HG02938 (cell line): ENCODE results near the gene TMEM79.

Experiments
- ATAC-seq: cut with Tn5 transposase; IDR thresholded peaks from one replicate; pipeline ENCODE4 v1.9.1; 2021; ENCODE audit warnings: mild to moderate bottlenecking, moderate library complexity; ENCODE audit not compliant: unreplicated experiment

Gene TMEM79, protein sequence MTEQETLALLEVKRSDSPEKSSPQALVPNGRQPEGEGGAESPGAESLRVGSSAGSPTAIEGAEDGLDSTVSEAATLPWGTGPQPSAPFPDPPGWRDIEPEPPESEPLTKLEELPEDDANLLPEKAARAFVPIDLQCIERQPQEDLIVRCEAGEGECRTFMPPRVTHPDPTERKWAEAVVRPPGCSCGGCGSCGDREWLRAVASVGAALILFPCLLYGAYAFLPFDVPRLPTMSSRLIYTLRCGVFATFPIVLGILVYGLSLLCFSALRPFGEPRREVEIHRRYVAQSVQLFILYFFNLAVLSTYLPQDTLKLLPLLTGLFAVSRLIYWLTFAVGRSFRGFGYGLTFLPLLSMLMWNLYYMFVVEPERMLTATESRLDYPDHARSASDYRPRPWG

DNA sequence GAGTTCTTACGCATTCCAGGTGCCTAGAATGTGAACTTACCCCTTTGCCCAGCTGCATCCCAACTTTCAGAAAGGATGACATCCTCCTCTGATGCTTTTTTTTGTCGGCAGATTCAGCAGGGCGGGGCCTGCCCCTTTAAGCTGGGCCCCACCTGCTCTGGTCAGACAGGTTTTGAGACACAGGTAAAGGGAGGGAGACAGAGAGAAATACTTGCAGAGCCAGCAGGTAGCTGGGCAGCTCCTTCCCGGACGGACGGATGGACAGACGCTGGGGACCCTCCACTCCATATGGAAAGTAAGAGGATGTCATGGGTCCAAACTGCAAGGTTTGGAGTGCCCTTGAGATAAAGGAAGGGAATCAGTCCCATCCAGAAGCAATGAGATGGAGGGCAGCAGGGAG lies at the start of gene TMEM79:
TSS of gene TMEM79 (plus strand) at position 214 of the 400 bp plus-strand sequence. CDS start 902 bp downstream, outside the sequence.
- no peak for ATAC-seq

DNA sequence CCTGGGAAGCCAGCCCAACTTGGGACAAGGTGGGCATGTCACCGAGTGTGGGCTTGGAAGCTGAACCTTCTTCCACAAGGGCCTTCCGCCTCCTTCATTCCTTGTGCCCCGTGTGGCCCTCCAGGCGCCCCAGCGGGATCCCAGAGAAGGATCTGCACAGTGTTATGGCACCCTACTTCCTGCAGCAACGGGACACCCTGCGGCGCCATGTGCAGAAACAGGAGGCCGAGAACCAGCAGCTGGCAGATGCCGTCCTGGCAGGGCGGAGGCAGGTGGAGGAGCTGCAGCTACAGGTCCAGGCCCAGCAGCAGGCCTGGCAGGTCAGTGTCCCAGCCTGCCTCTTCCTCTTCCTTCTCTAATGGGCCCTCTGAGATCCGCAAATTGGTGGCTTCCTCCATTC lies 48.0 kb upstream of the TMEM79 start:
- no peak for ATAC-seq

DNA sequence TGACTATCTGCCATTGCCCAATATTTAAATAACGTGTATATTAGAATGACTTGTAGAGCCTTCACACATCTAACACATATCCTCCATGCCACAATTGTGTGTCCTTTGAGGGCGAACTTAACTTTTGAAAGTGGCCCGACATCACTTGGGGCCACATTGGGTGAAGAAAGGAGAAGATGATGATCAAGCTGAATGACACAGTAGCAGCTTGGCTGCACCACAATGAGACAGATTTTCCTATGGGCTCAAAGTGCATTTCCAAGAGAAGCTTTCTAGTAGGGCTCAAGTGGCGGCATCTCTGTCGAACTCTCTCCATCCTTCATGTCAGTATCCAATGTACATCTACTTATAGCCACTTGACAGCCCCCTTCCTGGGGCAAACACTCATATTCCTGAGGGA lies 45.9 kb upstream of the TMEM79 start:
- ATAC-seq: no peak

DNA sequence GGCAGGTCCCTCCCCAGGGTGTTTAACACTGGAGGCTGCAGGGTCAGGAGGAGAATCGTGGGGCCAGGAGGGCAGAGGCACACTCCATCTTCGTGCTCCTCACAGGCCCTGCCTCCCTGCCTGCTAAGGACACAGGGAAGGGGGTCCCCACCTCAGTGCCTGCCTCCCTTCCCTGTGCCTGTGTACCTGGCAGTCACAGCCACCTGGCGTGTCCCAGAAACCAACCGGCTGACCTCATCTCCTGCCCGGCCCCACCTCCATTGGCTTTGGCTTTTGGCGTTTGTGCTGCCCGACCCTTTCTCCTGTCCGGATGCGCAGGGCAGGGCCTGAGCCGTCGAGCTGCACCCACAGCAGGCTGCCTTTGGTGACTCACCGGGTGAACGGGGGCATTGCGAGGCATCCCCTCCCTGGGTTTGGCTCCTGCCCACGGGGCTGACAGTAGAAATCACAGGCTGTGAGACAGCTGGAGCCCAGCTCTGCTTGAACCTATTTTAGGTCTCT lies 42.8 kb upstream of the TMEM79 start:
- no peak for ATAC-seq

GRCh38 chr1:156241926-156242325 lies 42.2 kb upstream of the TMEM79 start, which contains the start of gene BGLAP:
Gene BGLAP, plus strand, starts transcription at chr1:156242184. Its CDS starts 48 bp downstream, at chr1:156242232.
- ATAC-seq: no peak

DNA sequence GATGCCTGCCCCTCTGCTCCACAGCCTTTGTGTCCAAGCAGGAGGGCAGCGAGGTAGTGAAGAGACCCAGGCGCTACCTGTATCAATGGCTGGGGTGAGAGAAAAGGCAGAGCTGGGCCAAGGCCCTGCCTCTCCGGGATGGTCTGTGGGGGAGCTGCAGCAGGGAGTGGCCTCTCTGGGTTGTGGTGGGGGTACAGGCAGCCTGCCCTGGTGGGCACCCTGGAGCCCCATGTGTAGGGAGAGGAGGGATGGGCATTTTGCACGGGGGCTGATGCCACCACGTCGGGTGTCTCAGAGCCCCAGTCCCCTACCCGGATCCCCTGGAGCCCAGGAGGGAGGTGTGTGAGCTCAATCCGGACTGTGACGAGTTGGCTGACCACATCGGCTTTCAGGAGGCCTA lies 41.4 kb upstream of the TMEM79 start:
- no peak for ATAC-seq

GRCh38 chr1:156244126-156244525 lies 40.0 kb upstream of the TMEM79 start:
- no peak for ATAC-seq

GRCh38 chr1:156244712-156245111 lies 39.4 kb upstream of the TMEM79 start:
- no peak for ATAC-seq

GRCh38 chr1:156245451-156246232 lies 38.5 kb upstream of the TMEM79 start:
- ATAC-seq: no peak

- ATAC-seq: no peak
Measured at GRCh38 chr1:156246241-156246780, 37.8 kb upstream of the TMEM79 start.

DNA sequence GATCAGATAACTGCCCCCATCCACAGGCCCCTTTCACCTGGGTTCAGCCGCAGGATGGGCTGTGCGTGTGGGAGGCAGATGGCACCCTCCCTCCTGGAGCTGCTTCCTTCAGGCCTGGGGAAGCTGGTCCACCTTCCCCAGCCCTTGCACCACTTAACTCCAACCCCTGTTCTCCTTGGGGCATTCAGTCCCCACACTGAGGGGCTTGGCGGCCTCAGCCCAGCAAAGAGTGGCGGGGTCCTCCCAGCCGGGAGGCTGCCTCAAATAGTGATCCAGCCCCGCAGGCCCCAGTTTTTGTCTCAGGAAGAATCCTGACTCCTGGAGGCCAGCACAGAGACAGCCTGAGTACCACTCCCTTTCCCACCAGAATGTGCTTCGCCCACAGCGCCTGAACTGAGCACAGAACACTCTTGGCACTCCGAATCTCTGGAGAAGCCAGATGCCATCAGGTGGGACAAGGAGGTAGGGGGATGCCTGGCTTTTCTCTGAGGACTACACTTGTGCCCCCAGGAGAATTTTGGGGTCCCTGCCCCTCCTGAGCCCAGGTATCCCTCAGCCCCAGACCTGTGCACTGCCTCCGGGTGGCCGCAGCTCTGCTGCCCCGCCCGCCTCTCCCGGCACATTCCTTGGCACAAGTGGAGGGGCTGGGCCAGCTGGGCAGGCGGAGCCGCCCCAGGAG lies 37.2 kb upstream of the TMEM79 start:
- ATAC-seq: no peak

DNA sequence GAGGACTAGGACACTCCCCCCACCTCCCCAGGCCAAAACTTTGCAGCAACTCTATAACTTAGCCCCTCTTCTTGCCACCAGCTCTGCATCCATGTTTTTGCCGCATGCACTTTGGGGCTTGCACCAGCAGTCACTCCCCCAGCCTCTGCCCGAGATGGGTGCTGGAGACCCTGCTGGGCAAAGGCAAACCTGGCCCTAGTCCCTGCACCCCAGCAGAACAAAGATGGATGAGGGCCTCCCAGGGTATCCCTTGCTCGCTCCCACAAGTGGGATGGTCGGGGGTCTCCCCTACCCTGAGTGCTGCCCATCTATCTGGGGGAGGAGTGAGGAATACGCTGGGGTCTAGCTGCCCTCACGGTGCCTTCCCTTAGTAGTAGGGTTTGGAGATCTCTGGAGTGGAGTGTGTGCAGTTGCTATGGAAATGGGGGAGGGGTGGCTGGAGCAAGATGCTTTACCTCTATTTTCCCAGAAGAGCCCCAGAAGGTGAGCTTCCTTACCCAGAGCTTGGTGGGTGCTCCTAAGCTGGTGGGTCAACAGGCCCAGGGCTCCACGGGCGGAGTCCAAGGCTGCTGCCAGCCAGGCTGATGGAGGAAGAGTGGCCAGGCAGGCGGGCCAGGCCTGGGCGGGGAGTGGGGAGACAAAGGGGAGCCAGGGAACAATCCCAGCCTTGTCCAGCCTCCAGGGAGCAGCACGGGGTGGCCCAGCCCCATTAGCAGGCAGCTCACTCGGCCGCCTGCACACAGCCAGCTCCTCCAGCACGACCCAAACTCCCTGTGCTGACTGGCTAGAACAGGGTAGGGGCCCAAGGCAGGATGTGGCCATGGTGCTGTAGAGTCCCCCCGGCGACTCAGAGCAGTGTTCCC lies 36.4 kb upstream of the TMEM79 start, which contains the start of gene PAQR6:
TSS of gene PAQR6 (minus strand) at position 597 of the 863 bp plus-strand sequence. CDS start 1,325 bp downstream, outside the sequence.
- ATAC-seq: no peak

DNA sequence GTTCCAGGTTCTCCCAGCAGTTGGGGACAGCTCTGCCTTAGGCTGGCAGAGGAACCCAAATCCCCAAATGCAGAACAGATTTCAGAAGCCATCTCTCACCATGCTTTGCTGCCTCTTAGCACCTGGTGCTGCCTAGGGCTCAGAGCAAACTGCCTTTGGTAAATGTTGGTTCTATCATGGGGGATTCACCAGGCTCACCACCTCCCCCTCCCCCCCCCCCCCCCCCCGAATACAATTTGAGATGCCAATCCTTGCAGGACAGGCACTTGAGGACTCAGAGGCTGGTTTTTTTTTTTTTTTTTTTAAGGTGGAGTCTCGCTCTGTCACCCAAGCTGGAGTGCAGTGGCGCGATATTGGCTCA lies 35.8 kb upstream of the TMEM79 start:
- no peak for ATAC-seq

- no peak for ATAC-seq
Measured at GRCh38 chr1:156249593-156249992, 34.5 kb upstream of the TMEM79 start.

DNA sequence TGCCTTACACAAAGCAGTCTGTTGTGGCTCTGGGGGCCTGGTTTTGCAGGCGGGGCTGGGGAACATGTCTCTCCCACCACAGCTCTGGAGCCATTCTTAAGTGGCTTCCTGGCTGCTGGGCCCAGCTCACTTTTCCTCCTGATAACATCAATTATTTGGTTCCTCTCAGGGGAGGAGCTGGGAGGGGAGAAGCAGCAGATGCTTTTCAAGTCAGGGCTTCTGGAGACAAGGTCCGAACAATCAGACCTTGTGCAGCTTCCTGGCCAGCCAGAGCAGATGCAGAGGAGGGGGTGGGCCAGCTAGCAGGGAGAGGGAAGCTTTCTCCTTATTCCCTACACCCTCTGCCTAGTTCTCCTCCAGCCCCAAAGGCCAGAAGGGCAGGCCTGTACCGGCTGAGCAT lies 32.6 kb upstream of the TMEM79 start:
- no peak for ATAC-seq

DNA sequence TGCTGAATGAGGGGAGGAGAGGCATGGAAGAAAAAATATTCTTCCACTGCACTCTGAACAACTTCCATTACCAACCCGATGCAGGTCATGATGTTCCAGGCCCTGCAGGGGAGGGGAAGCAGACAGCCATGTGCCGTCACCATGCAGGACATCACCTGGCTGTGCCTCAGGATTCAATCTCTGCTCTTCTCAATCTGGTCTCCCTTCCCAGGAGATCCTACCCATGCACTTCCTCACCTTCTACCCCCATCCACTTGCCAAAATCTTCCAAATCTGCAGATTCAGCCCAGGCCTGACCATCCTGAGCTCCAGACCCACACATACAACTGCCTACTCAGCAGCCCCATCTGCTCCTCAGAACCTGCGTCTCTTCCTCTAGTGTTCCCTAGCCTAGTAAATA lies 30.5 kb upstream of the TMEM79 start:
- ATAC-seq: no peak

DNA sequence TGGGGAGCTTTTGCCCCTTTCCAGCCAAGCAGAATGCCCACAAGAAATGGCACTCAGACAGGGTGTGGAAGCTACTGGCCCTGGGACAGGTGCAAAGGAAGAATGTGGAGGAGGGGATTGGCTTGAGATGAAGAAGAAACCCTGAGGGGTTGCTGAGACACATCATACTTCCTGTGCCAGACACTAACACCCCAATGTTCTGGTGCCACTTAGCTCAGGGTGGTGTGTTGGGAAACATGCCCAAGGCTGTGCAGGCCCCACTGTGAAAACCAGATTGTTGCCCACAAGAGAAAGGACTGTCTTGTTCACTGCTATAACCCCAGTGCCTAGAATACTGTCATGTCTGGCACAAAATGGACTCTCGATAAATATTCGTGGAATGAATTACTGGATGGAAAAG lies 26.4 kb upstream of the TMEM79 start:
- no peak for ATAC-seq

GRCh38 chr1:156258859-156259258 lies 25.3 kb upstream of the TMEM79 start:
- ATAC-seq: no peak

GRCh38 chr1:156259805-156260204 lies 24.3 kb upstream of the TMEM79 start:
- ATAC-seq: no peak

DNA sequence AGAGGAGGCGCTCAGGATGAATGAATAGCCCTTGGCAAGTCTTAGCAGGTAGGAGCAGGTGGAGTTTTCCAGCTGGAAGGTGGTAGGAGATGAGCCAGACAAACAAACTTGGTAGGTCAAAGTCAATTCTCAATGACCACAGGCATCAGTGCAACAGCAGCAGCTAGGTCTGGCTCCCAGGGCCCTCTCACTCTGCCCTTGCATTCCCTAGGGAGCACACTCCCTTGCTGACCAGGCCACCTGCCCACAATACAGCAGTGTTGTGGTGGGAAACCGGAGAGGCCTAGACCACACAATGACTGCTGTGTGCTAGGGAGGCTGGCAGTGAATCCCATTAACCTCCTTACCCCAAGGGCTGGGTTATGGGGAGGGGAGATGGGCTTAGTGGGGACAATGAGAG lies 23.2 kb upstream of the TMEM79 start:
- no peak for ATAC-seq
